22Rv1 (cell line): Measurements from ENCODE around the gene ASIC1.

Experiments
- ZFX ChIP-seq: fragments of 450-650 bp; IDR thresholded peaks from 2 replicates; pipeline ENCODE4 v1.6.1; 2017; ENCODE audit warnings: antibody characterized with exemption, borderline replicate concordance
- TF ChIP-seq, protein P1 (sequence below): fragments of 450-650 bp; IDR thresholded peaks from 2 replicates; pipeline ENCODE4 v1.5.1; 2017; ENCODE audit warnings: mild to moderate bottlenecking

DNA sequence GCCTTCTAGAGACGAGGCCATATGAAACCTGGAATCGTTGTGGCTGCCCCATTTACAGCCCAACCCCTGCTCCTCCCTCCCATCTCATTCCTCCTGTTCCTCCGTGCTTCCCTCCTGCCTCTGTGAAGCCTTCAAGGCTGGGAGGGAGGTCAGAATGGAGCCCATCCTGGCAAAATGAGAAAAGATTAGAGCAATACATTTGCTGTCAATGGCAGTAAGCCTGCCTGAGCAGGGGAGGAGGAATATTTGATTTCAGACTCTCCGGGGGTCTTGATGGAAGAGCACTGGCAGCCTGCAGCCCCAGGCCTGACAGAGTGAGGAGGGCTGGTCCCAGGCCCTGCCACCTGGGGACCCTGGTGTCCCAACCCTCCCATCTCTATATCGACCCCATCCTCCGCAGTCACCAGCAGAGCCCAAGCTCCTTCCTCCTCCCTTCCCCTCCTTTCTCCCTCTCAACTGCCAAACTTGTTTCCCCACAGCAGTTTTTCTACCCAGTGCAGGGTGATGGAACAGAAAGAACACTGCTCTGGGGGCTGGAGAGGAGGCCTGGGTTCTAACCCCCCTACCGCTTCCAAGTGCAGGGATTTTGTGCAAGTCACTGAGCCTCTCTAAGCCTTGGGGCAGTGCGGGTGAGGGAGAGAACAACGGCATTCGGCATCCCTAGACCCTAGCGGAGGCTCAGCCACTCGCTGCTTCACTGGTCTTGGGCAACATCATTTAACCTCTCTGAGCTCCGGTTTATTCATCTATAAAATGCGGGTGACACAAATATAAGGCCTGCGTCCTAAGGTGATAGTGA is 16.1 kb upstream of the ASIC1 start:
- TF ChIP-seq, protein P1, sequence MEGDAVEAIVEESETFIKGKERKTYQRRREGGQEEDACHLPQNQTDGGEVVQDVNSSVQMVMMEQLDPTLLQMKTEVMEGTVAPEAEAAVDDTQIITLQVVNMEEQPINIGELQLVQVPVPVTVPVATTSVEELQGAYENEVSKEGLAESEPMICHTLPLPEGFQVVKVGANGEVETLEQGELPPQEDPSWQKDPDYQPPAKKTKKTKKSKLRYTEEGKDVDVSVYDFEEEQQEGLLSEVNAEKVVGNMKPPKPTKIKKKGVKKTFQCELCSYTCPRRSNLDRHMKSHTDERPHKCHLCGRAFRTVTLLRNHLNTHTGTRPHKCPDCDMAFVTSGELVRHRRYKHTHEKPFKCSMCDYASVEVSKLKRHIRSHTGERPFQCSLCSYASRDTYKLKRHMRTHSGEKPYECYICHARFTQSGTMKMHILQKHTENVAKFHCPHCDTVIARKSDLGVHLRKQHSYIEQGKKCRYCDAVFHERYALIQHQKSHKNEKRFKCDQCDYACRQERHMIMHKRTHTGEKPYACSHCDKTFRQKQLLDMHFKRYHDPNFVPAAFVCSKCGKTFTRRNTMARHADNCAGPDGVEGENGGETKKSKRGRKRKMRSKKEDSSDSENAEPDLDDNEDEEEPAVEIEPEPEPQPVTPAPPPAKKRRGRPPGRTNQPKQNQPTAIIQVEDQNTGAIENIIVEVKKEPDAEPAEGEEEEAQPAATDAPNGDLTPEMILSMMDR, result no peak
- TF ChIP-seq ZFX, result no peak
